Breast epithelium (tissue), 4 donors: Measurements from ENCODE around the gene RERE. TPM values are rescaled to one million over a fixed set of nuclear protein-coding genes. Genes with fewer than 3 reads are reported as not detected.
A peak's percentile ranks its signal among the peaks of the same experiment; 100 is the strongest.

Experiments
- DNase-seq, 2 donors: peaks; one replicate each; pipeline ENCODE4 v3.0.0-alpha.2; 2019; ENCODE audit warnings: low spot score in 2 of 2
- H3K27ac ChIP-seq, 2 donors: fragments of 200-600 bp; sonication (generic) in 1 of 2; one replicate each; pipeline ENCODE4 v1.5.1; 2016 to 2019; ENCODE audit warnings: mild to moderate bottlenecking in 1 of 2
- H3K27me3 ChIP-seq, 2 donors: fragments of 200-600 bp; sonication (generic) in 1 of 2; one replicate each; pipeline versions ENCODE4 v1.5.1 to v1.6.0; 2017 to 2019; ENCODE audit warnings: control low read depth in 1 of 2, mild to moderate bottlenecking in 1 of 2
- H3K36me3 ChIP-seq: fragments of 200-600 bp; one replicate; pipeline ENCODE4 v1.5.1; 2019
- H3K4me1 ChIP-seq, 2 donors: fragments of 200-600 bp; sonication (generic); one replicate each; pipeline ENCODE4 v1.5.1; 2016 to 2019; ENCODE audit warnings: control low read depth in 1 of 2
- H3K4me3 ChIP-seq, 3 donors: fragments of 200-600 bp; sonication (generic); 1 replicate in 2 of 3; 2 replicates in 1 of 3; pipeline ENCODE4 v1.5.1; 2016 to 2019; ENCODE audit warnings: mild to moderate bottlenecking in 3 of 3, moderate library complexity in 2 of 3
- H3K9me3 ChIP-seq, 2 donors: fragments of 200-600 bp; sonication (generic) in 1 of 2; one replicate each; pipeline ENCODE4 v1.5.1; 2016 to 2019; ENCODE audit warnings: control low read depth in 1 of 2
- CTCF ChIP-seq, 3 donors: fragments of 450-650 bp; IDR thresholded peaks; one replicate each; pipeline ENCODE4 v1.5.1; 2016 to 2017; ENCODE audit warnings: antibody characterized with exemption in 3 of 3, mild to moderate bottlenecking in 3 of 3, moderate library complexity in 3 of 3
- POLR2A ChIP-seq: fragments of 450-650 bp; IDR thresholded peaks from one replicate; pipeline ENCODE4 v1.6.1; 2016; ENCODE audit warnings: antibody characterized with exemption, mild to moderate bottlenecking, moderate library complexity
- POLR2AphosphoS5 ChIP-seq, 3 donors: sonication (generic); formaldehyde crosslinking; IDR thresholded peaks; one replicate each; pipeline ENCODE4 v1.6.1; 2017; ENCODE audit warnings: antibody characterized with exemption in 3 of 3
- intact Hi-C: fragments of 100-400 bp; cut with DNase I; formaldehyde crosslinking; loops from one replicate; pipeline ENCODE4 v1.15.1; 2023; ENCODE audit warnings: low total_unique reads
- total RNA-seq, 3 donors: library from RNA; depleted of rRNA; stranded (reverse); fragments of >200 nt; gene quantifications; one replicate each; pipeline ENCODE4 v1.1.0, GENCODE V29; 2016

Gene RERE
- total RNA-seq, 3 donors from 2014 or later: 65.8 to 166 (median 123) TPM

GRCh38 chr1:8666389-8667167 is 150.9 kb downstream of the RERE start:
- H3K9me3 ChIP-seq: no peaks in the 10 kb centered on the region
- no peaks in the 10 kb centered on the region for H3K4me1 ChIP-seq
- intact Hi-C loops: no loop called here
- TF ChIP-seq POLR2A (no peak), POLR2AphosphoS5 (IDR thresholded peaks at IDR 0.05) (no peak), CTCF (IDR thresholded peaks at IDR 0.05) (no peak)
- no peak overlapping the region for H3K4me3 ChIP-seq
- no peaks in the 10 kb centered on the region for H3K36me3 ChIP-seq
- H3K27me3 ChIP-seq: no peaks in the 10 kb centered on the region
- DNase-seq: no peak
- no peak overlapping the region for H3K27ac ChIP-seq

GRCh38 chr1:8665833-8666232 is 151.6 kb downstream of the RERE start:
- H3K36me3 ChIP-seq: no peaks in the 10 kb centered on the region
- DNase-seq: no peak
- no peaks in the 10 kb centered on the region for H3K9me3 ChIP-seq
- no peaks in the 10 kb centered on the region for H3K27me3 ChIP-seq
- intact Hi-C loops: no loop called here
- peaks cover 0 to 3% of the 10 kb centered on the region in 2 donors for H3K4me1 ChIP-seq
- H3K4me3 ChIP-seq: no peak overlapping the region
- TF ChIP-seq POLR2AphosphoS5 (IDR thresholded peaks at IDR 0.05): no peak
- no peak for TF ChIP-seq CTCF (IDR thresholded peaks at IDR 0.05)
- TF ChIP-seq POLR2A: no peak
- H3K27ac ChIP-seq: no peak overlapping the region

GRCh38 chr1:8664887-8665286 is 152.6 kb downstream of the RERE start:
- no peak overlapping the region for H3K27ac ChIP-seq
- intact Hi-C loops: no loop called here
- no peak for DNase-seq

GRCh38 chr1:8663915-8664329 is 153.5 kb downstream of the RERE start:
- DNase-seq: no peak
- peak overlapping the region in 1 of 2 donors; percentile 67 for H3K27ac ChIP-seq
- TF ChIP-seq CTCF (IDR thresholded peaks at IDR 0.05): no peak
- no peak for TF ChIP-seq POLR2A
- TF ChIP-seq POLR2AphosphoS5 (IDR thresholded peaks at IDR 0.05): no peak
- H3K4me1 ChIP-seq: peaks cover 0 to 11% of the 10 kb centered on the region in 2 donors
- H3K9me3 ChIP-seq: no peaks in the 10 kb centered on the region
- peak overlapping the region in 1 of 3 donors; percentile 21 for H3K4me3 ChIP-seq
- no peaks in the 10 kb centered on the region for H3K36me3 ChIP-seq
- intact Hi-C loops: no loop called here
- no peaks in the 10 kb centered on the region for H3K27me3 ChIP-seq

More at GRCh38 chr1:8664887-8665286, 152.6 kb downstream of the RERE start:
- Histone ChIP-seq H3K27me3 (no peaks in the 10 kb centered on the region), H3K4me1 (peaks cover 0 to 11% of the 10 kb centered on the region in 2 donors), H3K36me3 (no peaks in the 10 kb centered on the region), H3K4me3 (no peak overlapping the region), H3K9me3 (no peaks in the 10 kb centered on the region)
- TF ChIP-seq POLR2A (no peak), POLR2AphosphoS5 (IDR thresholded peaks at IDR 0.05) (no peak), CTCF (IDR thresholded peaks at IDR 0.05) (no peak)

GRCh38 chr1:8663090-8663802 is 154.2 kb downstream of the RERE start:
- intact Hi-C loops: no loop called here

More at GRCh38 chr1:8663090-8663802, 154.2 kb downstream of the RERE start:
- H3K4me1 ChIP-seq: peaks cover 0 to 11% of the 10 kb centered on the region in 2 donors
- H3K4me3 ChIP-seq: no peak overlapping the region
- peak overlapping the region; percentile 8 to 67 for H3K27ac ChIP-seq
- no peak for TF ChIP-seq POLR2AphosphoS5 (IDR thresholded peaks at IDR 0.05)
- no peak for TF ChIP-seq POLR2A
- no peak for TF ChIP-seq CTCF (IDR thresholded peaks at IDR 0.05)
- no peak for DNase-seq
- H3K27me3 ChIP-seq: no peaks in the 10 kb centered on the region
- no peaks in the 10 kb centered on the region for H3K9me3 ChIP-seq
- H3K36me3 ChIP-seq: no peaks in the 10 kb centered on the region
